ENCODE measurements around the gene UBAC2. TPM values are rescaled to one million over a fixed set of nuclear protein-coding genes. Genes with fewer than 3 reads are reported as not detected.
A peak's percentile ranks its signal among the peaks of the same experiment; 100 is the strongest.

UBAC2 gene
- total and polyA plus RNA-seq, 4 donors, result 49.9 to 77.1 (median 53.7) TPM

DNA sequence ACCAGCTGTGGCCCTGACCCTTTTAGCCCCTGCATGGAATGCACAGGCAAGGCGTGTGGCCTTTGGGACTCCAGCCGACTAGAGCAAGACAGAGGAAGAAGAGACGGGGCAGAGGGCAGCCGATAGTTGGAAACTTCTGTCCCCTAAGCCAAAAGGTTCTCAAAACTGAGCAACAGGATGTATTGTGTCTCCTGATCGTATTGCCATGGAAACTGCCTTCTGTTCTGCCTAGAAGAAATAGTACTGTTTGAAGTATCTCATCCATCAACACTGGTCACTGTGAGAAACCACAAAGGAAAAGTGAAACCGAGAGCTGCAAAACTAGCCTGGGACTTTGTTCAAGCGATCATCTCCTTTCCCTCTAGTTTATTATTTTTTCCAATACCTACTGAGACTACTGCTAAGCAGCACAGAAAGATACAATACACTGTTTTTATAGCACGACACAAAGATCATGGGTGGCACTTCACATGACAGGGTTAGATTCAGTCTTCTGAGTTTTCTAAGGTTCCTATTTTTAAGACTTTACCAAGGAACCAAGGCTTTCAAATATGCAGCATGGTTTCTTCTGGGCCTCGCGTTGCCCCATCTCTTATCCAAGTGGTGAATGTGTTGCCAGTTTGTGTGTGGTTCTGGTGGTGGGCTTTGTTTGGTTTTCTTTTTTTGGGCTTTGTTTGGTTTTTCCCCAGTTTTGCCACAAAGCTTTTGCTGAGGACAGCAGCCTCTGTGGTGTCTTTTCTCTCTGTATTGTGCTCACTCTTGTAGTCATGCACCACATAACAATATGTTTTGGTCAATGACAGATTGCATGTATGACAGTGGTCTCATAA is 155.8 kb downstream of the UBAC2 start:
- TF ChIP-seq, protein P1, sequence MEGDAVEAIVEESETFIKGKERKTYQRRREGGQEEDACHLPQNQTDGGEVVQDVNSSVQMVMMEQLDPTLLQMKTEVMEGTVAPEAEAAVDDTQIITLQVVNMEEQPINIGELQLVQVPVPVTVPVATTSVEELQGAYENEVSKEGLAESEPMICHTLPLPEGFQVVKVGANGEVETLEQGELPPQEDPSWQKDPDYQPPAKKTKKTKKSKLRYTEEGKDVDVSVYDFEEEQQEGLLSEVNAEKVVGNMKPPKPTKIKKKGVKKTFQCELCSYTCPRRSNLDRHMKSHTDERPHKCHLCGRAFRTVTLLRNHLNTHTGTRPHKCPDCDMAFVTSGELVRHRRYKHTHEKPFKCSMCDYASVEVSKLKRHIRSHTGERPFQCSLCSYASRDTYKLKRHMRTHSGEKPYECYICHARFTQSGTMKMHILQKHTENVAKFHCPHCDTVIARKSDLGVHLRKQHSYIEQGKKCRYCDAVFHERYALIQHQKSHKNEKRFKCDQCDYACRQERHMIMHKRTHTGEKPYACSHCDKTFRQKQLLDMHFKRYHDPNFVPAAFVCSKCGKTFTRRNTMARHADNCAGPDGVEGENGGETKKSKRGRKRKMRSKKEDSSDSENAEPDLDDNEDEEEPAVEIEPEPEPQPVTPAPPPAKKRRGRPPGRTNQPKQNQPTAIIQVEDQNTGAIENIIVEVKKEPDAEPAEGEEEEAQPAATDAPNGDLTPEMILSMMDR (IDR thresholded peaks at IDR 0.05; ENCODE audit: control extremely low read depth, extremely low read depth), result no peak
- peaks cover 3 to 10% (median 5%) of the 10 kb centered on the region in 4 donors for H3K36me3 ChIP-seq (ENCODE audit: control insufficient read depth in 4 of 4, insufficient read depth in 4 of 4, low read length in 4 of 4)
- no peak overlapping the region for H3K4me3 ChIP-seq
- no peaks in the 10 kb centered on the region for H3K9me3 ChIP-seq (ENCODE audit: control insufficient read depth in 4 of 4, insufficient read depth in 3 of 4, low read length in 3 of 4)
- peak overlapping the region in 1 of 2 donors; percentile 84 for H3K27ac ChIP-seq (ENCODE audit: low read depth in 1 of 2, low read length in 1 of 2)
- no peak overlapping the region for H3K9ac ChIP-seq (ENCODE audit: insufficient read depth in 1 of 2, low read length in 2 of 2)
- DNase-seq (peak; percentile 25 to 80 (median 74)), ATAC-seq (ENCODE audit: insufficient read depth, low FRiP score) (peak; percentile 10)
- H3K27me3 ChIP-seq (ENCODE audit: control insufficient read depth in 3 of 3, insufficient read depth in 3 of 3, low read length in 2 of 3), result no peaks in the 10 kb centered on the region
- H3K4me1 ChIP-seq (ENCODE audit: control insufficient read depth in 5 of 5, insufficient read depth in 5 of 5, low read length in 5 of 5), result peaks cover 0 to 11% (median 6%) of the 10 kb centered on the region in 5 donors
- 28 to 34% methylated on average over 10 of the region's 10 CpGs for WGBS, 2 donors

DNA sequence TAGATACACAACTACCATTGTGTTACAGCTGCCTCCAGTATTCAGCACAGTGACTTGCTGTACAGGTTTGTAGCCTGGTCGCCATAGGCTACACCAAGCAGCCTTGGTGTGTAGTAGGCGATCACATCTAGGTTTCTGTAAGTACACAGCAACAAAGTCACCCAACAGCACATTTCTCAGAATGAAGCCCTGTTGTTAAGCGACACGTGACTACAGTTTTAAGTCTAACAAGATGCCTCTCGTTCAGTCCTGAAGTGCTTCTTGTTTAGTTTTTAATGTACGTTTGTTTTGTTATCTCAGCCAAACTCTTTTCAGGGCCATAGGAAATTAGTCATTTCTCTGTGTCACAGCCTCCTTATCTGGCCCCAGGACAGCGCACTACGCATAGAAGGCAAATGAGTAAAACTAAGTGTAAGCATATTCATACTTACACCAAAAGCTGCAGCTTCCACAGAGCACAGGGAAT is 156.5 kb downstream of the UBAC2 start:
- 58 to 66% methylated on average over 8 of the region's 8 CpGs for WGBS, 2 donors
- peaks cover 0 to 11% (median 6%) of the 10 kb centered on the region in 5 donors for H3K4me1 ChIP-seq (ENCODE audit: control insufficient read depth in 5 of 5, insufficient read depth in 5 of 5, low read length in 5 of 5)
- H3K27ac ChIP-seq (ENCODE audit: low read depth in 1 of 2, low read length in 1 of 2), result peak overlapping the region in 1 of 2 donors; percentile 84
- no peak overlapping the region for H3K4me3 ChIP-seq
- H3K9me3 ChIP-seq (ENCODE audit: control insufficient read depth in 4 of 4, insufficient read depth in 3 of 4, low read length in 3 of 4), result no peaks in the 10 kb centered on the region
- H3K27me3 ChIP-seq (ENCODE audit: control insufficient read depth in 3 of 3, insufficient read depth in 3 of 3, low read length in 2 of 3), result no peaks in the 10 kb centered on the region
- H3K9ac ChIP-seq (ENCODE audit: insufficient read depth in 1 of 2, low read length in 2 of 2), result no peak overlapping the region
- ATAC-seq (ENCODE audit: insufficient read depth, low FRiP score) (peak; percentile 51), DNase-seq (peak in 2 of 3 donors; percentile 20 to 25)
- peaks cover 3 to 12% (median 5%) of the 10 kb centered on the region in 4 donors for H3K36me3 ChIP-seq (ENCODE audit: control insufficient read depth in 4 of 4, insufficient read depth in 4 of 4, low read length in 4 of 4)
- TF ChIP-seq, protein P1 (IDR thresholded peaks at IDR 0.05; ENCODE audit: control extremely low read depth, extremely low read depth), result no peak

DNA sequence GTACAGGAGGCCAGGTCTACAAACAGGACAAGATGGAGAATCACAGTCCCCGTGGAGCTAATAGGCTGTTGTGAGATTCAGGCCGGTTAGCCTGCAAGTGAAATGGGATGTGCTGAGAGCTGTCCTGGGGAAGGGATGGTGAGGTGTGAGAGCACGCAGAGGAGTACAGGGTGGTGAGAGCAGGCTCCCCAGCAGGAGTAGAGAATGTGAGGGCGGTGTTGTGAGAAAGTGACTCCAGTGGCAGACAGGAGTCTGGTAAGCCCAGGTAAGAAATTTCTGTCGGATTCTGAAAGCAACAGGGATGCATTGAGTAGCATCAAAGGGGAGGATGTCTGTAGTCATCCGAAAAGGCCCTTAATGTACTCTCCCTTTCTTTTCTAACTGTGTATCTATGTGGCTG is 157.3 kb downstream of the UBAC2 start:
- ATAC-seq (ENCODE audit: insufficient read depth, low FRiP score), result no peak
- 91 to 94% methylated on average over 6 of the region's 6 CpGs for WGBS, 2 donors
- peak overlapping the region in 1 of 2 donors; percentile 71 for H3K27ac ChIP-seq (ENCODE audit: low read depth in 1 of 2, low read length in 1 of 2)
- DNase-seq, result no peak
- peaks cover 3 to 12% (median 5%) of the 10 kb centered on the region in 4 donors for H3K36me3 ChIP-seq (ENCODE audit: control insufficient read depth in 4 of 4, insufficient read depth in 4 of 4, low read length in 4 of 4)
- H3K9ac ChIP-seq (ENCODE audit: insufficient read depth in 1 of 2, low read length in 2 of 2), result no peak overlapping the region
- TF ChIP-seq, protein P1 (IDR thresholded peaks at IDR 0.05; ENCODE audit: control extremely low read depth, extremely low read depth), result no peak
- no peaks in the 10 kb centered on the region for H3K27me3 ChIP-seq (ENCODE audit: control insufficient read depth in 3 of 3, insufficient read depth in 3 of 3, low read length in 2 of 3)
- H3K9me3 ChIP-seq (ENCODE audit: control insufficient read depth in 4 of 4, insufficient read depth in 3 of 4, low read length in 3 of 4), result no peaks in the 10 kb centered on the region
- no peak overlapping the region for H3K4me3 ChIP-seq
- peaks cover 0 to 11% (median 6%) of the 10 kb centered on the region in 5 donors for H3K4me1 ChIP-seq (ENCODE audit: control insufficient read depth in 5 of 5, insufficient read depth in 5 of 5, low read length in 5 of 5)
